Loucy (cell line): ENCODE measurements around the gene TNFAIP3.

Source experiments
- CTCF ChIP-seq: fragments of 200-600 bp; sonication (generic); conservative IDR thresholded peaks from 2 replicates; pipeline ENCODE4 v1.5.1; 2014; ENCODE audit warnings: mild to moderate bottlenecking, antibody characterized with exemption, low read length
- EZH2phosphoT487 ChIP-seq: fragments of 200-600 bp; IDR thresholded peaks from 2 replicates; pipeline ENCODE4 v1.6.1; 2018; ENCODE audit warnings: antibody characterized with exemption, mild to moderate bottlenecking, moderate library complexity, borderline replicate concordance

GRCh38 chr6:137820425-137820824 is 46.6 kb upstream of the TNFAIP3 start:
- TF ChIP-seq CTCF = no peak
- TF ChIP-seq EZH2phosphoT487 = no peak
